Activated CD4-positive, CD25-positive, alpha-beta regulatory T cell treated with anti-CD3 and anti-CD28 coated beads, Interleukin-2, amount 50 U/mL, for 16 hours (primary cell): Measurements from ENCODE around the gene FGF14.

ENCODE experiments used
- DNase-seq: peaks from one replicate; pipeline ENCODE4 v3.0.0-alpha.2; 2020; ENCODE audit warnings: low read depth, low spot score

The FGF14 gene

GRCh38 chr13:101930331-101930730 is 471.5 kb downstream of the FGF14 start:
- no peak for DNase-seq

GRCh38 chr13:101925731-101926130 is 476.1 kb downstream of the FGF14 start:
- DNase-seq, result no peak

DNA sequence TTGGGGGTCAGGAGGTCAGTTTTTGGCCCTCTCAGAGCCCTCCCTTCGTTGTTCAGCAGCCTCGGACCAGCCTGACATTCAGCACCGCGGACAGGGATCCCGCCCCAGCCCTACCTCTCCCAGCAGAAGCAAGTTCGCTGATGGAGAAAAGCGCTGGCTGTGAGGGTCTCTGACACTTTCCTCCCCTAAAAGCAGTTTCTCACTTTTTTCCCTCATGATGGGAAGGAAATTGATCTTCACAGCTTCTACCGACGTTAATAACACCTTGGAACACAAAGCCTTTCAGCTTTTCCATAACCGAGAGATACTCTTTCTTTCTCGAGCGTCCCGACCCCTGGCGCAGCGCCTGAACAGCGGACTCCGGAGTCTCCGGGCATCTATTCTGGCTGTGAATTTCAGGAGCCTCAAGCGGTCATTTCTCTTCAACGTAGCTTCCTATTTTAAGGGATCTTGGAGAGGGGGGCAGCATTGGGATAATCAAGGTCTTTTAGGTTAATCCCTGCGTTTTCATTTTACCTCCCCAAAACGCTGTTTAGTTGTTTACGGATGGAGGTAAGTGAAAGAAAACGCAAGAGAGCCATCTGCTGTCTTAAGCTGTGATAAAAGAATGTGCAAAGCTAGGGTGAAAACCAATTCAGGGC is 482.2 kb downstream of the FGF14 start:
- DNase-seq, result no peak

DNA sequence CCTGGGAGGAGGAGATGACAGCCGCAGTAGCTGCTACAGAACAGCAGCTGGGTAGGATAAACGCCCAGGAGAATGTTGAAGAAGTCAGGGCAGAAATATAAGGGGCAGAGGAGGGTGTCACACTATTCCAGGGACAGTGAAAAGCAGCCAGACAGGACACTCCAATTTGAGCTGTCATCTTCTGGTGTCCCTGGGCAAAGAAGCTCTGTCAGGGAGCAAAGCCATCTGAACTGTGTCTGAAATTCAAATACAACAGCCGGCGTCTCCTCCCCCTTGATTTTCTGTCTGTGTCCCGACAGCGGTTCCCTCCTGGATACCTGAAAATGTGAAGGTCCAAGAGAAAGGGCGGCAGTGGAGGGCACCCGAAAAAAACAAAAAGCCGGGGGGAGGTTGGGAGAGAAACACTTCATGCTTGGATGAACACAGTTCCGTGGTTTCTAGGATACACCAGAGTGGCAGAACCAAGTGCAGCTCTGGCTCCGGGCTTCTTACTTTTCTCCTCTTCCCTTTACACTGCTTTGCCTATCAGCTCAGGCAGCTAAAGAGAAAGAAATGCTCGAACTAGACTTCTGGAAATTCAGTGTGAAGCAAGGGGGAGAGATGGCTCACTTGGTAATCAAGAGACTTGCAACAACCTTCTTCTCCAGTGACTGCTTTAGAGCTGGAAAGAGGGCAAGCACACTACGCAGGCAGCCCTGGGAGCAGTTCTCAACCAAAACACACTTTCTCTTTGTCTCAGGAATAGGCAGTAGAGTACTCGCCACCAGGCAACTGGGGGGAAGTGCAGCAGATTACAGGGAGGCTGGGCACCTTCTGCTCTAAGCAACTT is 483.8 kb downstream of the FGF14 start:
- DNase-seq, result no peak

- no peak for DNase-seq
Observed at GRCh38 chr13:101917475-101917810, 484.4 kb downstream of the FGF14 start.

DNA sequence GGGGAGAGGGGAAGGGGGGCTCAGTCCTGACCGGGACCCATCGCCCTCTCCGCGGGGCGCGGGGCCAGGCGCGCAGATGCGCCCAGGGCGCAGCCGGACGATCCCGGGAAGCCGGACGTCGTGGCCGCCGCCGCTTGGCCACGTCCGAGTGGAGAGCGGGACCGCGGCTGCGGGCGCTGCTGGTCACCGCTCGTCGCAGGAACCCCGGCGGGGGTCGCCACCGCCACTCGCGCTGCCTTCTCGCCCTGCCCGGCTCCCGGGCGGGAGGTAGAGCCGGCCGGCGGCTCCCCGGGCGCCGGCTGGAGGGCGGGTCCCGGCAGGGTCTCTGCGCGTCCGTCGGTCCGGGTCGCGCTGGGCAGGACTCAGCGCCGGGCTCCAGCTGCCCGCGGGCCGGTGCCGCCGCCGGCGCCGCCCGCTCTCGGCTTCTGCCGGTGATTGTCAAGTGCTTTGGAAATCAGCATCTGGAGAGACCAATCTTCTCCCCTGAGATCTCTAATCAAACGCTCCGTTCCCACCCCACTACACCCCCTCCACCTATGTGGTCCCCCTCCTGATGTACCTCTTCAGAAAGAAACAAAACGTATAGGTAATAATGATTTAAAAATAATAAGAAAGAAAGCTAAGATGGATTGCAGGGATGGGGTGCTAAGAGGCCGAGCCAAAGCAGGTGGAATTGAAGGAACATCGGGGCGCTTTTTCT is 484.9 kb downstream of the FGF14 start:
- DNase-seq, result no peak

DNA sequence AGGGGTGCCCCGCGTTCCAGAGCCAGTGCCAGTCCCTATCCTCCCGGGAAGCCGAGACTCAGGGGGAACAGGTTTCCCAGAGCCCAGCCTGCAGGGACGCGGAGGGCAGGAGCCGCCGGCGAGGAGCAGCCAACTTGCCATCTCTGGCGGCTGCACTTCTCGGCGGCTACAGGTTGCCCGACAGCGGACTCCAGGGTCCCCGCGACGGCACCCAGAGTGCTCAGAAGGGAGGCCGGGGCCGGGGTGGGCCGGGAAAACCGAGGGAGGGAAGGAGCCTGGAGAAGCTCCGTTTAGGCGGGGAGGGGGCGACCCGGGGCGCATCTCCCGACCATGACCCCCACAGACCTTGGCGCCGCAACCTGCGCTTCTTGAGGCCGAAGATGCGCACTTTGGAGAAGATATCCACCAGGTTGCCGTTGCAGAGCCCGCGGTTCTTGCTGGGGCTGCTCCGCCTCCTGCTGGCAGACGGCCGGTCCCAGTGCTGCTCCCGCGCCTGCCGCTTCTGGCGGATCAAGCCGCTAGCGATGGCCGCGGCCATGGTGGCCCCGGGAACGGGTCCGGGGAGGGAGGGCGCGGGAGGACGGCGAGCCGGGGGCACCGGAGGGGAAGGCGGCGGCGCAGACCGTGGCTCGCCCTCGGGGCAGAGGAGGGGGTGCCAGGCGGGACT is 485.6 kb downstream of the FGF14 start:
- DNase-seq, result no peak

DNA sequence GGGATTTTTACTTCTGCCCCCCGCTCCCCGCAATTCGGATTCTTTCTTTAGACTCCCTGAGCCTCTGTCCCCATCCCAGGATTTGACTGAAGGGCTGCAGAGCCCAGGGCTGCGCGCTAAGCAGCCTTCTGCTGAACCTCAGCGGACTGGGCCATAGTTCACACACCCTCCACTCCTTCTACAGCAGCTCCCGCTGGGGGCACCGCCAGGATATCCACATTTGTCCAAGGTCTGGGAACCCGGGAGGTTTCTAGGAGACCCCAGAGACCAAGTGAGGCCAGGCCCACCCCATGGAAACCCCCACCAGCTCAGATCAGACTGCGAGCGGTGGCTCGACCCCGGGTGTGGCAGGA is 486.1 kb downstream of the FGF14 start:
- DNase-seq, result no peak

DNA sequence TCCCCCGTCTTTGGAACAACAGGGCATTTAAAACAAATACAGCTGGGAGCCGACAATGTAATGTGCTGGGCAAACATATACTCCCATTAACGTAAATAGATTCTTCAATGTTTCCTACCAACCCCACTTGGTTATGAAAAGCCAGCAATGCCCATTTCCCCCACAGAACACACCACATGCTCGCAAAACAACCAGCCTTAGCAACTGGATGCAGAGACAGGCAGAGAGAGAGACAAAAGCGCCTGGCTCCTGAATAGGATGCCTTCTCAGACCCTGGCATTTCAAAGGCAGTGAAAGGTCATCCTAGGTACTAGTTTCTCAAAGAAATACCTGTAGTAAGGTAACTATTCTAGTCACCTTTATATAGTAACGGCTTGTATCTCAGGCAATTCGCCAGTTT is 486.5 kb downstream of the FGF14 start:
- DNase-seq, result no peak

DNA sequence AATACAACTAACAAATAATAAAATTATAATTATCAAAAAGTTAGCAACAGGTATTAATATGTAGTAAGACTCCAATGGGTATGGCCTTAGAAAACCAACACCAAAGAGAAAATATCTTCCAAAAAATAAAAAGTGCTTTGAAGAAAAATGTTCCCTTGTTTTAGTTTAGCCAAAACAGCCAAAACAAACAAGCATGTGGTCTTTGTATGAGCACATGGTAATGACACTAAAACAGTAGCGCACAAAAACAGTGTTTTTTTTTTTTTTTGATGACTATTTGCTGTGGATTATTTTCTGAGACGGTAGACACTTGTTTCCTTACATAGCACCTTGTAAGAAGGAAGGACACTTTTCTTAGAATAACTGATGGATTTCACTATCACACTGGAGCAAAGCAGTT is 490.1 kb downstream of the FGF14 start:
- DNase-seq, result no peak

GRCh38 chr13:101903890-101904289 is 498.0 kb downstream of the FGF14 start:
- no peak for DNase-seq

DNA sequence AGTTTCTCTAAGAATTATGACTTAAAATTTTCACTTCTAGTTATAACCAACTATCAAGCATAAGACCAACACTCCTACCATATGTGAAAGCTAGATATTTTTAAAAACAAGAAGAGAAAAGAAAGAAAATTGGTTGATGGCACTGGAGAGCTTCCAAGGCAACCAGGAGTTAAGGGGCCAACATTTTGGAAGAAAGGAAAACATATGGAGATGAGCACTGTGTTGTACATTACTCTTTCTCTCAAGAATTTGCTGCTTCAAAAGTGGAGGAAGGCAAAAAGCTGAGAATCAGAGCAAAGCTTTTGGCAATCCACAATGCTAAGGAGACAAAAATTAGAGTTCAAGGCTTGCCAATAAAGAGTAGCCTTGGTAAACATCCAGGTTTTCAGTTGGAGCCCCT is 503.2 kb downstream of the FGF14 start:
- DNase-seq, result no peak

DNA sequence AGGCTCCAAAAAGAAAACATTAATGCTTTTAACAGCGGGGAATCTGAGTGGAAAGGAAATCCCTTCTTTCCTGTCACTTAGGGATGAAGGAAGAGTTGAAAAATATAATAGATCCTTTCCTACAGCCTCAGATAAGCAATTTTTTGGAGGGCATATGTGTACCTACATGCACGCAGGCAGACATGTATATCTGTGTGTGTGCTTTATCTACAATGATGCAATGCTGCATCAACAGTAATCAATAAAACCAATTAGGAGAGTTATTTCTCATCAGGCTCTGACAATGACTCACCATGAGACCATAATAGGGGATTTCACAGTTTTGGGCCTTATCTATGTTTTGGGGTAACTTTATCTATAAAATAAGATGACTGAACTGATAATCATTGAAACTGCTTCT is 505.3 kb downstream of the FGF14 start:
- DNase-seq, result no peak

DNA sequence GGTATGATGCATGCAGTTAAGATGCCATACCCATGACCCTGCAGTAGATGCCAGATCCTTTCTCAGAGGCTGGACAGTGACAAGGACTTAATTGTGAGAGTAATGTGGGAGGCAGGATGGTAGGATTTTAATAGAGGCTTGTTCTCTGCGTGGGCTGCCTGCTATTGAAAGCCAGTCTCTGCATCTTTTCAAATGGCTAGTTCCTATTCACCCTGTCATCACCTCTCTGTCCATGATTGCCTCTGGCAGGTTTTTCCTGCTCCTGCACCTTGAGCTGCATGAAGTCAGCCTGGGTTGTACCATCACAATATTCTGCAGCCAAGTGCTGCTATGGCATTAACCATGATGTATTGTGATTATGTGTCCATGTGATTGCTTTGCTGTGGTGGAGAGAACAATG is 508.8 kb downstream of the FGF14 start:
- DNase-seq, result no peak

- no peak for DNase-seq
Observed at GRCh38 chr13:101892296-101892695, 509.6 kb downstream of the FGF14 start.

GRCh38 chr13:101881593-101881992 is 520.3 kb downstream of the FGF14 start:
- no peak for DNase-seq

- no peak for DNase-seq
Observed at GRCh38 chr13:101880581-101880980, 521.3 kb downstream of the FGF14 start.

DNA sequence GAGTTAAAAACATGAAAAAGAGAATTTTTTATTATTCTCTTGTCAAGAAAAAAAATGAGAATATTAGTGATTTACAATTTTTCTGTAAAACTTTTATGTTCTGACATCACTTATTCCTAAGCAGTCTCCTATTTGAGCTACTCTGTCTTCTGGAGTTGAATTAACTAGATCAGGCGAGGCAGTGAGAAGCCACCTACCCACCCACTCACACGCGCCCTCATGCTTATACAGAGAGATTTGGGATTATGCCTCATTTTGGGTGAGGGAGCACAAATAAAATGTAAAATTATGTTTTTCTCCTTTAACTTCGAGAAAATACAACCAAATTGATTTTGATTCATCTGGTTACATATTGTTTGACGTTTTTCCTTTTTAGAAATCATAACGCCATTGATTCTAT is 524.9 kb downstream of the FGF14 start:
- no peak for DNase-seq

DNA sequence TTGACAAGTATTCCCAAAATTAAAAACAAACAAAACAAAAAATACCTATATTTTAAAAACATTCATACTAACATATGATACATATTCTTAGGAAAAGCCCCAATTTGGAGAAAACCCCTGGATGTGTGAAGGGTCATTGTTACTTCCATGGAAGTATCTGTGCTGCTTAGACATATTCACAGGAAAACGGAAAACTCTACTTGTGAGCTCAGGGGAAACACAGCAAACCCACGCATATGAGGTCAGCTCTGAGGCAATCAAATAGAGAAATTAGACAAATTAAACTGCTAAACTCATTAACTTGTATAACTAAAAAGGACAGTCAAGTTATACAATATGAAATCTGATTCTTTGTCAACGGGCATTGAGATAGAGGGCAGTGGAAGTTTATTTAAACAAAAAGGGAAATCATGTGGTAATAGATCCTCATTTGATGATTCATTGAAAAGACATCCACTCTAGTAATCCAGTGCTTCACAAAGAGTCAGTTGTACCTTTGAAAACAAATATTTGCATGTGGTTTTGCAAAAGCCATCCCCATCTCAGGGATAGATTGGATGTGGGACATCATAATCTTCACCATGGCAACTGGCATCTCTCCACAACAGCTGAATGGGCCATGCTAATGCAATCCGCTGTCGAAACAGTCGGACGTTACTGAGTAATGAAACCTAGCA is 526.0 kb downstream of the FGF14 start:
- no peak for DNase-seq

GRCh38 chr13:101875091-101875490 is 526.8 kb downstream of the FGF14 start:
- DNase-seq, result no peak

DNA sequence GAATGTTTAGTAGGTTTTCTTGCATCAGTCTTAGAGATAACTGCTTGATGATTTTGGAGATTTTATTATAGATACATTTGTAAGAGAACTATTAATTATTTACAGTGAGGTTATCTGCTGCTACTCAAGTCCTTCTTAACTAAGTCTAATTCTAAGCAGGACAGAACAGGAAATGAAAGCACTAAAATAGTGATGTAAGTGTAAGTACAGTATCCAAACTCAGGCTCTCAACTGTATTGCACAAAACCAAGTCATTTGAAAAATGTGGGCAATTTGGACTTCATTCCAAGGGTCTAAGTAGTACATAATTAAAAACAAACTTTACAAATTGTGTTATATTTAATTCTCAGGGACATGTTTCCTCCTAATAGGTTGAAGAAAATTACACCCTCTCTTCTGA is 532.3 kb downstream of the FGF14 start:
- no peak for DNase-seq
